ENCODE results near the gene SYNGR4.

- no peak for TF ChIP-seq POLR2AphosphoS5 (IDR thresholded peaks at IDR 0.05; ENCODE audit: low read depth, low read length)
- no peak for TF ChIP-seq TAF1 (IDR thresholded peaks at IDR 0.05; ENCODE audit: borderline replicate concordance, low read depth, low read length)
- TF ChIP-seq POLR2A (IDR thresholded peaks at IDR 0.05; ENCODE audit: low read depth, low read length): no peak
Observed at GRCh38 chr19:48419158-48419920, 55.2 kb downstream of the SYNGR4 start.

Data from GM12892 (cell line).